GM19455 (cell line): Measurements from ENCODE around the gene HLA-DQB1.

Source experiments
- ATAC-seq: cut with Tn5 transposase; IDR thresholded peaks from one replicate; pipeline ENCODE4 v1.9.1; 2021; ENCODE audit not compliant: unreplicated experiment

Gene HLA-DQB1

GRCh38 chr6:32627831-32628230 is 38.6 kb downstream of the HLA-DQB1 start:
- peak; percentile 57 for ATAC-seq

GRCh38 chr6:32627249-32627648 is 39.2 kb downstream of the HLA-DQB1 start:
- ATAC-seq = no peak

GRCh38 chr6:32625137-32625536 is 41.3 kb downstream of the HLA-DQB1 start:
- ATAC-seq = no peak

- no peak for ATAC-seq
These were observed 41.9 kb downstream of the HLA-DQB1 start for GRCh38 chr6:32624565-32624964.

GRCh38 chr6:32623693-32624092 is 42.8 kb downstream of the HLA-DQB1 start:
- ATAC-seq = no peak

GRCh38 chr6:32622545-32623401 is 43.7 kb downstream of the HLA-DQB1 start:
- peak; percentile 73 for ATAC-seq

GRCh38 chr6:32621372-32621771 is 45.1 kb downstream of the HLA-DQB1 start:
- ATAC-seq = no peak

GRCh38 chr6:32617751-32618150 is 48.7 kb downstream of the HLA-DQB1 start:
- ATAC-seq = no peak

- ATAC-seq = no peak
These were observed 50.4 kb downstream of the HLA-DQB1 start for GRCh38 chr6:32615885-32616532.

GRCh38 chr6:32614366-32615081 is 51.9 kb downstream of the HLA-DQB1 start:
- ATAC-seq = no peak

- ATAC-seq = no peak
These were observed 53.0 kb downstream of the HLA-DQB1 start for GRCh38 chr6:32613475-32613874.

GRCh38 chr6:32610682-32611296 is 55.7 kb downstream of the HLA-DQB1 start:
- no peak for ATAC-seq

GRCh38 chr6:32609731-32610640 is 56.5 kb downstream of the HLA-DQB1 start:
- peak; percentile 96 for ATAC-seq
